Epithelial cell of esophagus (primary cell): ENCODE measurements around the gene HES1.
"Not testable (repeated sequence)": the region's sequence is repeated elsewhere in the genome, so short reads cannot be mapped to it uniquely, and the experiment has no call there.

Experiments
- DNase-seq: peaks from one replicate; pipeline ENCODE4 v3.0.0; 2010; ENCODE audit warnings: low read depth
- H3K4me3 ChIP-seq: 2 replicates; pipeline ENCODE4 v1.5.1; 2011; ENCODE audit warnings: mild to moderate bottlenecking, low read length, control low read depth
- CTCF ChIP-seq: IDR thresholded peaks from 2 replicates; pipeline ENCODE4 v1.5.1; 2011; ENCODE audit warnings: low read depth, mild to moderate bottlenecking, low read length, control low read depth, inconsistent platforms; ENCODE audit not compliant: insufficient read depth; ENCODE audit errors: missing control alignments

HES1 gene

GRCh38 chr3:194135806-194136518 is at the start of gene HES1:
HES1 (plus strand) TSS chr3:194136148; CDS start chr3:194136381, 233 bp downstream.
- peak; percentile 98 for DNase-seq
- TF ChIP-seq CTCF = no peak
- H3K4me3 ChIP-seq = peak within 1 kb of the TSS; percentile 97

GRCh38 chr3:194086388-194087075 is 49.4 kb upstream of the HES1 start:
- no peak for DNase-seq
- no peak overlapping the region for H3K4me3 ChIP-seq
- no peak for TF ChIP-seq CTCF

- no peak for TF ChIP-seq CTCF
- DNase-seq = no peak
- H3K4me3 ChIP-seq = no peak overlapping the region
Measured at GRCh38 chr3:194087280-194087679, 48.7 kb upstream of the HES1 start.

GRCh38 chr3:194087995-194088855 is 47.7 kb upstream of the HES1 start:
- TF ChIP-seq CTCF = no peak
- no peak for DNase-seq

GRCh38 chr3:194089357-194090177 is 46.4 kb upstream of the HES1 start:
- H3K4me3 ChIP-seq = no peak overlapping the region
- DNase-seq = peak; percentile 100

More at GRCh38 chr3:194087995-194088855, 47.7 kb upstream of the HES1 start:
- H3K4me3 ChIP-seq = no peak overlapping the region

GRCh38 chr3:194090178-194090555 is 45.8 kb upstream of the HES1 start:
- H3K4me3 ChIP-seq, DNase-seq: not testable (repeated sequence)

More at GRCh38 chr3:194089357-194090177, 46.4 kb upstream of the HES1 start:
- no peak for TF ChIP-seq CTCF
